Neural cell (in vitro differentiated cells): ENCODE results near the gene HOXA10. TPM values are rescaled to one million over a fixed set of nuclear protein-coding genes. Genes with fewer than 3 reads are reported as not detected.

Experiments
- H2AFZ ChIP-seq: fragments of 200-600, 300-800 bp; sonication (generic), shearing (Covaris generic); 2 replicates; pipeline ENCODE4 v1.6.0; 2014; ENCODE audit warnings: low read depth, mild to moderate bottlenecking, antibody characterized with exemption, low read length, moderate library complexity
- H3F3A ChIP-seq: fragments of 200-600 bp; shearing (Covaris generic); 2 replicates; pipeline ENCODE4 v1.6.1; 2016; ENCODE audit warnings: mild to moderate bottlenecking, moderate library complexity, mixed read lengths, antibody characterized with exemption, low read length; ENCODE audit not compliant: insufficient read depth, poor library complexity, severe bottlenecking
- H3K27ac ChIP-seq: fragments of 200-600, 300-800 bp; sonication (generic), shearing (Covaris generic); 2 replicates; pipeline ENCODE4 v1.5.1; 2014; ENCODE audit warnings: mild to moderate bottlenecking, low read length, moderate library complexity
- H3K27me3 ChIP-seq: fragments of 300-800, 200-600 bp; sonication (generic), shearing (Covaris generic); 2 replicates; pipeline ENCODE4 v1.6.0; 2014; ENCODE audit warnings: mild to moderate bottlenecking, low read depth, low read length, moderate library complexity; ENCODE audit not compliant: insufficient read depth
- H3K36me3 ChIP-seq: fragments of 300-800, 200-600 bp; sonication (generic), shearing (Covaris generic); 2 replicates; pipeline ENCODE4 v1.5.1; 2014; ENCODE audit warnings: mild to moderate bottlenecking, antibody characterized with exemption, low read length, moderate library complexity; ENCODE audit not compliant: insufficient read depth
- H3K4me2 ChIP-seq: fragments of 300-800, 200-600 bp; sonication (generic), shearing (Covaris generic); 2 replicates; pipeline ENCODE4 v1.6.0; 2014; ENCODE audit warnings: mild to moderate bottlenecking, low read length
- H3K4me3 ChIP-seq: fragments of 300-800, 200-600 bp; sonication (generic), shearing (Covaris generic); 2 replicates; pipeline ENCODE4 v1.5.1; 2014; ENCODE audit warnings: mild to moderate bottlenecking, low read length, moderate library complexity
- H3K79me2 ChIP-seq: fragments of 200-600 bp; shearing (Covaris generic); replicated peaks from 2 replicates; pipeline ENCODE4 v1.6.0; 2014; ENCODE audit warnings: mild to moderate bottlenecking, low read length, moderate library complexity; ENCODE audit not compliant: insufficient read depth
- H3K9ac ChIP-seq: fragments of 300-800, 200-600 bp; sonication (generic), shearing (Covaris generic); 2 replicates; pipeline ENCODE4 v1.6.1; 2016; ENCODE audit warnings: mild to moderate bottlenecking, low read length, mixed read lengths
- H3K9me2 ChIP-seq: fragments of 200-600 bp; shearing (Covaris generic); 2 replicates; pipeline ENCODE4 v1.6.1; 2016; ENCODE audit warnings: mild to moderate bottlenecking, low read length, mixed read lengths; ENCODE audit not compliant: insufficient read depth
- H3K9me3 ChIP-seq: fragments of 200-600, 300-800 bp; sonication (generic), shearing (Covaris generic); 2 replicates; pipeline ENCODE4 v1.6.1; 2016; ENCODE audit warnings: mild to moderate bottlenecking, mixed run types, low read length, moderate library complexity, mixed read lengths
- H4K20me1 ChIP-seq: fragments of 200-600 bp; shearing (Covaris generic); 2 replicates; pipeline ENCODE4 v1.6.1; 2016; ENCODE audit warnings: mild to moderate bottlenecking, mixed run types; ENCODE audit not compliant: insufficient read depth
- CTCF ChIP-seq: fragments of 450-650 bp; IDR thresholded peaks from 2 replicates; pipeline ENCODE4 v1.5.1; 2014; ENCODE audit warnings: antibody characterized with exemption, mild to moderate bottlenecking, moderate library complexity; ENCODE audit not compliant: poor library complexity, severe bottlenecking
- EP300 ChIP-seq: fragments of 450-650 bp; conservative IDR thresholded peaks from 2 replicates; pipeline ENCODE4 v1.6.1; 2014; ENCODE audit warnings: antibody characterized with exemption, mild to moderate bottlenecking, moderate library complexity; ENCODE audit not compliant: poor library complexity, severe bottlenecking
- EZH2 ChIP-seq: fragments of 200-600, 300-800 bp; shearing (Covaris generic), sonication (generic); IDR thresholded peaks from 2 replicates; pipeline ENCODE4 v1.6.1; 2014; ENCODE audit warnings: antibody characterized with exemption, low read length, borderline replicate concordance, mild to moderate bottlenecking; ENCODE audit not compliant: insufficient read depth, poor library complexity, severe bottlenecking
- MXI1 ChIP-seq: fragments of 450-650 bp; conservative IDR thresholded peaks from 2 replicates; pipeline ENCODE4 v1.6.1; 2014; ENCODE audit warnings: antibody characterized with exemption, mild to moderate bottlenecking; ENCODE audit not compliant: poor library complexity, severe bottlenecking
- POLR2AphosphoS5 ChIP-seq: IDR thresholded peaks from 2 replicates; pipeline ENCODE4 v1.6.1; 2012
- RAD21 ChIP-seq: fragments of 450-650 bp; conservative IDR thresholded peaks from 2 replicates; pipeline ENCODE4 v1.6.1; 2014; ENCODE audit warnings: antibody characterized with exemption, mild to moderate bottlenecking, moderate library complexity
- SMC3 ChIP-seq: fragments of 450-650 bp; conservative IDR thresholded peaks from 2 replicates; pipeline ENCODE4 v1.6.1; 2014; ENCODE audit warnings: antibody characterized with exemption, mild to moderate bottlenecking, moderate library complexity; ENCODE audit not compliant: poor library complexity
- TAF1 ChIP-seq: IDR thresholded peaks from 2 replicates; pipeline ENCODE4 v1.6.1; 2012; ENCODE audit warnings: low read depth
- polyA plus RNA-seq: library from polyadenylated mRNA; depleted of rRNA; stranded (reverse); fragments of >200 nt; gene quantifications from 2 replicates; pipeline ENCODE4 v1.2.3, GENCODE V29; 2014
- TF ChIP-seq, protein P1 (sequence below): IDR thresholded peaks from 2 replicates; pipeline ENCODE4 v1.6.1; 2012; ENCODE audit warnings: borderline replicate concordance

Gene HOXA10
- polyA plus RNA-seq, 1 donor from 2014 or later: not detected

GRCh38 chr7:27213433-27214238, 39.5 kb upstream of the HOXA10 start:
- Histone ChIP-seq H3K27me3 (peaks cover 99% of the 10 kb centered on the region), H2AFZ (no peak overlapping the region), H3K9me2 (no peaks in the 10 kb centered on the region), H3K36me3 (no peaks in the 10 kb centered on the region), H3K4me3 (no peak overlapping the region), H4K20me1 (no peaks in the 10 kb centered on the region), H3K9ac (no peak overlapping the region), H3K79me2 (no peaks in the 10 kb centered on the region), H3F3A (no peaks in the 10 kb centered on the region), H3K9me3 (no peaks in the 10 kb centered on the region), H3K27ac (no peak overlapping the region), H3K4me2 (no peak overlapping the region)
- TF ChIP-seq RAD21 (no peak), EZH2 (peak; percentile 30)

DNA sequence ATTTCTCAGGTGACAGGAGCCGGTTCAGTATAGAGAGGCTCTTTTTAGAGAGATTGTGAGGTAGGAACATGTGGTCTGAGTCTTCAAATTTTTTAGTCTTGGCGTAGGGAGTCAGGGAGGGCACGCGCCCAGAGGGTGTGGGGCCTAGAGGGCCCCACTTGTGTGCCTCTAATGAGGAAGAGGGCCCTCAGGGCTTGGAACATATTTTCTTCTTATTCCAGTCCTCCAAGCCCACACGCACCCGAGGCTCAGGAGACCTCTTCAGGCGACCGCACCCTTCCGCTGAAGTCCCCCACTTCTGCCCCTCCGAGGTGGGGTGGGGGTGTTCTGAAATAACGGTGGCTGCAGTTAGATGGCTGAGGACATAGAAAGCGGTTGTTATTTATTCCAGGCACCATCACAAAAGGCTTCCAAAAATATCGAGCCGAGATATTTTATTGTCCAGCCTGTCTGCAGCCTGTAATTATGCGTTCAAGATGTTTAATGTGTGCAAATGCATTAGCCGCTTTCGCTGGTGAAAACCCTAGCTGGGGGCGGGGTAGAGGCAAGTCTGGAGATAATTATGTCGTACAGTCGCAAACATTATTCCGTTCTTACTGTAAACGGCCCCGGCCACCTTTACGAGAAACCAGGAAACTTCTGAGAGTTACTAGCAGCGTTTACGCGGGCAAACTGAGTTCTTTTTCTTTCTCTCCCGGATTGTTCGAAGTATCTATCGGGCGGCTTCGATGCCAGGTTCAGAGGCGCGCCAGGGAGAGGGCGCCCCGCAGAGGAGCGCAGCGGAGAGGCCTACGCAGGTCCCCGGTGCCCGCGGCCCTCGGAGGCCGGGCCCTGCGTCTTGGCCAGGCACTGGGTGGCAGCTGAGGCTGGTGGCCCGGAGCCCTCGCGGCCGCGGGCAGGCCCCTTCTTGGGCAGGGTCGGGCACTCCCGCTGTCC, 38.6 kb upstream of the HOXA10 start:
- no peaks in the 10 kb centered on the region for H3K36me3 ChIP-seq
- no peaks in the 10 kb centered on the region for H3F3A ChIP-seq
- H4K20me1 ChIP-seq: no peaks in the 10 kb centered on the region
- peaks cover 99% of the 10 kb centered on the region for H3K27me3 ChIP-seq
- H3K79me2 ChIP-seq: no peaks in the 10 kb centered on the region
- no peak overlapping the region for H3K4me3 ChIP-seq
- H2AFZ ChIP-seq: no peak overlapping the region
- TF ChIP-seq TAF1: no peak
- TF ChIP-seq EZH2: no peak
- TF ChIP-seq, protein P1, sequence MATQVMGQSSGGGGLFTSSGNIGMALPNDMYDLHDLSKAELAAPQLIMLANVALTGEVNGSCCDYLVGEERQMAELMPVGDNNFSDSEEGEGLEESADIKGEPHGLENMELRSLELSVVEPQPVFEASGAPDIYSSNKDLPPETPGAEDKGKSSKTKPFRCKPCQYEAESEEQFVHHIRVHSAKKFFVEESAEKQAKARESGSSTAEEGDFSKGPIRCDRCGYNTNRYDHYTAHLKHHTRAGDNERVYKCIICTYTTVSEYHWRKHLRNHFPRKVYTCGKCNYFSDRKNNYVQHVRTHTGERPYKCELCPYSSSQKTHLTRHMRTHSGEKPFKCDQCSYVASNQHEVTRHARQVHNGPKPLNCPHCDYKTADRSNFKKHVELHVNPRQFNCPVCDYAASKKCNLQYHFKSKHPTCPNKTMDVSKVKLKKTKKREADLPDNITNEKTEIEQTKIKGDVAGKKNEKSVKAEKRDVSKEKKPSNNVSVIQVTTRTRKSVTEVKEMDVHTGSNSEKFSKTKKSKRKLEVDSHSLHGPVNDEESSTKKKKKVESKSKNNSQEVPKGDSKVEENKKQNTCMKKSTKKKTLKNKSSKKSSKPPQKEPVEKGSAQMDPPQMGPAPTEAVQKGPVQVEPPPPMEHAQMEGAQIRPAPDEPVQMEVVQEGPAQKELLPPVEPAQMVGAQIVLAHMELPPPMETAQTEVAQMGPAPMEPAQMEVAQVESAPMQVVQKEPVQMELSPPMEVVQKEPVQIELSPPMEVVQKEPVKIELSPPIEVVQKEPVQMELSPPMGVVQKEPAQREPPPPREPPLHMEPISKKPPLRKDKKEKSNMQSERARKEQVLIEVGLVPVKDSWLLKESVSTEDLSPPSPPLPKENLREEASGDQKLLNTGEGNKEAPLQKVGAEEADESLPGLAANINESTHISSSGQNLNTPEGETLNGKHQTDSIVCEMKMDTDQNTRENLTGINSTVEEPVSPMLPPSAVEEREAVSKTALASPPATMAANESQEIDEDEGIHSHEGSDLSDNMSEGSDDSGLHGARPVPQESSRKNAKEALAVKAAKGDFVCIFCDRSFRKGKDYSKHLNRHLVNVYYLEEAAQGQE: no peak
- TF ChIP-seq CTCF: no peak
- no peak for TF ChIP-seq RAD21
- TF ChIP-seq EP300: no peak
- no peak for TF ChIP-seq MXI1
- TF ChIP-seq SMC3: no peak
- no peak for TF ChIP-seq POLR2AphosphoS5
- no peak overlapping the region for H3K27ac ChIP-seq
- H3K9me2 ChIP-seq: no peaks in the 10 kb centered on the region
- no peak overlapping the region for H3K4me2 ChIP-seq
- no peak overlapping the region for H3K9ac ChIP-seq
- H3K9me3 ChIP-seq: no peaks in the 10 kb centered on the region
